ENCODE measurements around the gene ASB2.

ASB2 gene

DNA sequence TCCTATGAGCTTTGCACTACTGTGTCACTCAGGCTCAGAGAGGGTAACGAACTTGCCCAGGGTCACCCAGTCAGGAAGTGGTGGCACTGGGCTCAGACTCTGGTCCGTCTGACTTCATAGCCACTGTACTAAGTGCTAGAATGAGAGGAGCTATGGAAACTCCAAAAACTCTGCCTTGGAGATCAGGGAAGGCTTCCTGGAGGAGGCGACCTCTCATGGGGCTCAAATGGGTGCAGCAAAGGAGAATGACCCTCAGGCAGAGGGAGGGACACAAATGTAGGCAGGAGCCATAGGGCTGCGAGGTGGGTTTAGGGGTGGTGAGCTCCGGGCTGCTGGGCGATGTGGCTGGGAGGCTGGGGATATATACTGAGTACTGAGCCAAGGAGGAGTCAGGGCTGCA, 23.9 kb upstream of the ASB2 start:
- no peak for DNase-seq

DNA sequence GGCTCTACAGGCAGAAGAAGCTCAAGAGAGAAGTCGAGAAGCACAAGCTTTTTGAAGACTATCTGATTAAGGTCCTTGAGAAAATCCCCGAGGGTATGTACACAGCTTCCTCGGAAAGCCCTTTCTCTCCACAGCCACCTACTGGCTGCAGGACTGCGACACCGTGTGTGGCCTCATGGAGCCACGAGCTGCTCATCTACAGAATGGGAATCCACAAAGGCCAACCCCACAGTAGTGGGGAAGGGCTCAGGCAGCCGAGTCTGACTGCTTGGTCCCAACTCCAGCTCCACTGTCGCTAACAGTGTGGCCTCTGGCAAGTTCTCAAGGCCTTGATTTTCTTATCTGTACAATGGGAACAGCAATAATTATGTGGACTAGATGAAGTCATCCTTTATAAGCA, 23.2 kb upstream of the ASB2 start:
- no peak for DNase-seq

DNA sequence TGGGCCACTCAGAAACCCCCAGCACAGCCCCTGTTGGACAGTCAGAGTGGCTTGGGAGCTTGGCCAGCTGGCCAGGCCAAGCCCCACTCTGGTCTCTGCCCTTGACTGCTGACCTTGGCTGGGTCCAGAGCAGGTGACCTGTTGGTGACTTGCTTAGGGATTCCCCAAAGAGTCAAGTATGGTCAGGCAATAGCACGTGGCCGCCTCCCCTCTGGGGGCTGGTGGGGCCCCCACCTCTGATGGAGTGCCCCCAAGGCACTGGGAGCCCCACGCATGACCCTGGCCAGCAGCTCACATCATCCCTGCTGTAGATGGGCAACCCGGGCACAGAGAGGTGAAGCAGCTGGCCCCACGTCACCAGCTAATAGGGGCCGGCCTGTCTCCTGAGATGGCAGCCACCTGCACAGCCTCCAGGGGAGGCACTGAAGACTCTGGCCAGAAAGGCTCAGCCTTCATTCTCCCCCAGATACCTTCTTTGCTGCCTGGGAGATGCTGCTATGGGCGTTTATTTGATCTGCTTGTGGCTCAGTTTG, 22.6 kb upstream of the ASB2 start:
- DNase-seq = no peak

DNA sequence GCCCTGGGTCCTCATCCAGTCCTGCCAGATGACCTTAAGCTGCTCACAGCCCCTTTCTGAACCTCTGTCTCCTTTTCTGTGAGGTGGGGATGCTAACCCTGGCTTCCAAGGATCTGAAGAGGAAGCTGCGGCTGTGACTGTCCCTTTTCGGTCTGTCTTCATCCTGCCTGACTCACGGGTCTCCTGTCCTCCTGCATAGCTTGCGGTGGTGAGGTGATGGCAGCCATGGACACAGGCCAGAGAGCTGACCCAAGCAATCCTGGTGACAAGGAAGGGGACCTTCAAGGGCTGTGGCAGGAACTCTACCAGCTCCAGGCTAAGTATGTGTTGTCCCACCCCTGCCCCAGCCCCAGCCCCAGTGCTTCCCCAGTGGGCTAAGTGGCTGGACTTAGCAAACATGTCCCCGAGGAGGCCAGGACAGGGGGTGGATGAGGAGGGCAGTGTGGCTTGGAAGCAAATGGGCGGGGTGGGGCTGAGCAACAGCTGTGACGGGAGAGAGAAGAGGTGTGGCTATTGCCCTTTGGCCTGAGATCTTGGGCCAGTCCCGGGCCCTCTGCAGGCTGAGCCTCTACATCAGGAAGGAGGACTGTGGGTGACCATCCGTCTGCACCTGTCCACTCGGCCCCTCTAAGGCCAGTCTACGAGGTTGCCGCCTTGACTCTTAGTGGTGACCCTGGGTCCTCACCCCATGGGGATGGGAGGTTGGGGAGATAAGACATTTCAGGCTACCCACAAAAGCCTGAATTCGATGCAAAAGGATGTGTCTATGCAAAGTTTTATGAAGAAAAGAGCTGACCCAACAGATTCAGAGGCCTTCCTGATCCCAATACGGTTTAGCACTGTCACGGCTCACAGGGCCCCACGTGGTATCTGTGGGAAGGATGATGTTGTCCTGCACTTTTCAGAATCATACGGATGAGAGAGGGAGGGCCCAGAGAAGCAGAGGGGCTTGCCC, 21.8 kb upstream of the ASB2 start:
- DNase-seq = no peak

DNA sequence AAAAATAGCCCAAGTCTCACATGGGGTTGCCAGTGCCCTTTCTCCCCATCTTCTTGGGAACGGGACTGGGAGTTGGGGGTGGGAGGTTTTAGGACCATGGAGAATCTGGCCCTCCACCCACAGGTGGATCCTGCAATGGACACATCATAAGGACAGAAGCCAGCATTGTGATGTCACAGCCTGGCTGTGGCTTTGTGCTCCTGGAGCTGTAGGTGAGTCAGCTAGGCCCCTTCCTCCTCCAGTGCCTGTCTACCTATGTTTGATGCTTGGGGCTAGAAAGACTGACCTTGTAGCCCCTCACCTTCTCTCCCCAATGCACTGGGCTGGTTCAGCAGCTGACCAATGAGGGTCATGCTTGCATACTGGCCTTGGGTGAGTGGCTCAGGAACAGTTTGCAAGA, 20.7 kb upstream of the ASB2 start, which contains the start of gene CCDC197:
Gene CCDC197 (plus strand): TSS at position 220 of the 400 bp plus-strand sequence. CDS start 831 bp downstream, outside the sequence.
- DNase-seq = no peak

DNA sequence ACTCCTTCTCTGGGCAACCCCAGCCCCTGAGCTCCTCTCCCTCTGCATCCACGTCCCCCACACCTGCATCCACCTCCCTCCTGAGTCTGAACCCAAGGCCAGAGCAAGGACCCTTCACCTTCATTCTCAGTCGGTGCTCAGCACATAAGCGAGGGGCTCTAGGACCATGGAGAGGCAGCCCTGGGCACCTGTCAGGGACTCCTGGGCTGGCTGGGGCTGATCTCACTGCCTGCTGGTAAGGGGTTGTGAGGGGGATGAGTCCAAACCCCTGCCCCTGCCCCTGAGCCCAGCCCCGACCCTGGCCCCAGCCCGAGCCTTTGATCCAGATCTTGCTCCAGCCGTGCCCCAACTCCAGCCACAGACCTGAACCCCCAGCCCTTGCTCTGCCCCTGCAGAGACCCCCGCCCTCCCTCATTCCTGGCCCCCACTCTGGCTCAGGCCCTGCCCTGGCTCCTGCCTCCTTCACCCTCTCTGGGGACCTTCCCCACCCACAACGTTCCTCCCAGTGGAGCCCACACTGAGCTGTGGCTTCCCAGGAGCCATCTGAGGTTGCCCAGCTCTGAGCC, 19.8 kb upstream of the ASB2 start:
- DNase-seq = no peak

DNA sequence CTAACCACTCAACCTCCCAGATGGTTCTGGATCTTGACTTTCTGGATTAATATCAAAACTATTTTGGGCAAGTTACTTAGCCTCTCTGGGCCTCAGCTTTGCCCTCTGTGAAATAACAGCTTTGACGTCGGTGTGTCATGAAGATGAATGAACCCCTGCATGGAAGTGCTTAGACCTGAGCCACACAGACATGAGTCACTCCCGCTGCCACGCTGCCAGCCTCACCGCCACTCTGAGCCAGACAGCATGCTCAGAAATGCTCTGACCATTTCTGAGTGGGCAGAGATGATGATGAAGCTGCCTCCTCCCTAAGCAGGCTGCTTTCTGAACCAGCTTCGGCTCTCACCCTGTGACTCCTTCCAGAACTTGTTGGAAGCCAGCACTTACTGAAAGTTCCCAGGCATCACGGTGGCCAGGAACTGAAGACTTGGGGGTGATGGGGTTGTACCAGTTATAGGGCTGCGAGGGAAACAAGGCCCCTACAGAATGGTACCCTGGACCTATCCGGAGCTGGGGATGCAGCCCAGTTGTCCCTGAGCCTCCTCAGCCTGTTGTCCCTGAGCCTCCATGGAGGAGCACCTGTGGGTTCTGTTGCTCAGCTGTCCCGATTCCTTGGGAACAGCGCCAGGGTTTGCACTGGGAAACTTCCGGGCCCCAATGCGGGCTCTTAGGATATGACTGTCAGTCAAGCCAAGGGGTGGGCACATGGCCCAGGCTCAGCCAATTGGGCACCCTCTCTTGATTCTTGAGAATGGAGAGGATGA, 18.7 kb upstream of the ASB2 start:
- peak; percentile 42 for DNase-seq

DNA sequence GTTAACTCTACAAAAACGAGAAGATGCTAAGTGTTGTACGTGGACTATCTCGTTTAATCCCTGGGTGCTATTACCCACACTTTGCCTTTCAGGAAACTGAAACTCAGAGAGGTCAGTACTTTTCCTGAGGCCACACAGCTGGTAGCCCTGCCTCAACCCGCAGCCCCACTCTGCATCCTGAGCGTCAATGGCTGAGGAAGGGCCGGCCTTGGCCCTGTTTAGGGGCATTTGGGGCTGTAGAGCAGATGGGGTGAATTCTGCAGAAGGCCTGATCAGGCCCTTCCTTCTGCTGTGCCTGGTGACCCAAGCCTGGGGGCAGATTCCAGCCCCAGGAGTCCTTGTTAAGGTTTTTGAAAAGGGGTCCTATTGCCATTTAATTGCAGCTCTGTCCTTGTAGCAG, 17.0 kb upstream of the ASB2 start:
- no peak for DNase-seq

DNA sequence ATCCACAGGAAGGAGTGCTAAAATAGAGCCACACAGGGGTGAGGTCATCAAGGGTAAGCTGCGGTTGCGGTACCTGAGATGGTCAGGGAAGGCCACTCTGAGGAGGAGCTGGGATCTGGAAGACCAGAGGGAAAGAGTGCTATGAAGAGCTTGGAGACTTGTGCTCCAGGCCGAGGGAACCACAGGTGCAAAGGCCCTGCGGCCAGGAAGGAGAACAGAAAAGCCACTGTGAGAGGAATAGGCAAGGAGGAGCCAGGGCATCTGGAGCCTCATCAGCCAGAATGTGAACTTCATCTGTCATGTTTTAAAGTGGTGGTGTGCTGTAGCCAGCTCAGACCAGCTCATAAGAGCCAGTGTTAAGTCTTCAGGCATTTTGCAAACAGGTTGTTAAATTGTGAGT, 15.3 kb upstream of the ASB2 start:
- no peak for DNase-seq

DNA sequence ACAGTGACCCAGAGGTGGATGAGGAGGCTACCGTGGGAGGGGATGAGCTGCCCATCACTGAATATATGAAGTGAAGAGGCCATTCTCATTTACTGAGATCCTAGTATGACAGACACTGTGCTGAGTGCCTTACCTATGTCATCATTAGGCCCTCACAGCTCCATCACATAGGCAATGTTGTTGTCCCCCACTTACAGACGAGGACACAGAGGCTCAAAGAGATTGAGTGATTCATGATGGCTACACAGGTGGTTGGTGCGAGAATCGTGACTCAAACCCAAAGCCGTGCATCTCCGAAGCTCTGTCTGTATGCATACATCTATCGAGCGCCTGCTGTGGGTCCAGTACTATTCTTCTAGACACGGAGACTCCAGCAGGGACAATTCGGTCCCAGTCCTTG, 14.8 kb upstream of the ASB2 start:
- DNase-seq = no peak

DNA sequence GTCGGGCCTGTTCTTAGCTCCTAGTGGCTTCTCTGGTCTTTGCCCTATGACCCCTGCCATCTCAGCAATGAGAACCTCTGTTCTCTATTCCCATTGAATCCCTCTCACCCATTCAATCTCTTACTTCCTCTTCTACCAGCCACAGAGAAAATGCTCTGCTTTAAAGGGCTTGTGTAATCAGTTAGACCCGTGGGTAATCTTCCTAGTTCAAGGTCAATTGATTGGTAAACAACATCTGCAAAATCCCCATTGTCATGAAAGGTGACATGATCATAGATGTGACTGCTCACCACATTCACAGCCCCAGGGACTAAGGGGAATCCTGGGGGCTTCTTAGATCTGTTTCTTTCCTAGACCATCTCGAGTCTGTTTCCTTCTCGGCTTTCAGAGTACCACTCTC, 13.6 kb upstream of the ASB2 start:
- DNase-seq = no peak

DNA sequence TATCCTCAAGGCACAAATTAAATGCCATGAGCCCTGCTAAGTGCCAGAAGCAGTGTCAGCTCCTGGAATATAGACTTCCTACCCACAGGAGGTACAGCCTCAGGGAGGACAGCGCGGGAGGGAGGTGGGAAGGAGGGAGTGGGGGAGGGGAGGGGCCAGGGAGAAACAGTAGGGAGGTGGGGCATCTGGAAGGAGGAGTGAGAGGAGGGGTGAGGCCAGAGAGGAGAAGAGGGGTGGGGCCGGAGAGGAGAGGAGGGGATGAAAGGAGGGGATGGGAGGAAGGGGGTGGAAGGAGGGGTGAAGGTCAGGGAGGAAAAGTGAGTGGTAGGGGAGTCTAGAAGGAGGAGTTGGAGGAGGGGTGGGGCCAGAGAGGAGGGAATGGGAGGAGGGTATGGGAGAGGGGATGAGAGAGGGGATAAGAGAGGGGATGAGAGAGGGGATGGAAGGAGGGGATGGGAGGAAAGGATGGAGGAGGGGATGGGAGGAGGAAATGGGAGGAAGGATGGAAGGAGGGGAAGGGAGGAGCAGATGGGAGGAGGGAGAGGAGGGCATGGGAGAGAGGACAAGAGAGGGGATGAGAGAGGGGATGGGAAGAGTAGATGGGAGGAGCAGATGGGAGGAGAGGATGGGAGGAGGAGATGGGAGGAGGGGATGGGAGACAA, 11.6 kb upstream of the ASB2 start:
- DNase-seq = no peak

DNA sequence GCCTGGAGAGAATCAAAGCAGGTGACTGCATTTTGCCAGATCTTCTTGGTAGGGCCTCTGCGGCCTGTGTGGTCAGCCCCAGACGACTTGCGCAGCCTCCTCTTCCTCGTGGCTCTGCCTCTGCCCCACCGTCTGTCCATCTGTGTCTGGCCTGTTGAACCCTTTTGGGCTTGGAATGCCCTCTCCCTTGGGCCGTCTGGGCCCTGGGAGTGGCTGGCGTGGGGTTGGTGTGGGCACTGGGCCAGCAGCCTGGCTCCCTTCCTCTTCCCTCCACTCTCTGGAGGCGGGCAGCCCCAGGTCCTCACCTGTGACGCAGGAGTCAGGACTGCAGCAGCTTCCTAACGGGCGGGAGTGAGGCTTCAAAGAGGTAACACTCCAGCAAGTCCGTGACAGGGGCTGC, 11.0 kb upstream of the ASB2 start:
- no peak for DNase-seq

DNA sequence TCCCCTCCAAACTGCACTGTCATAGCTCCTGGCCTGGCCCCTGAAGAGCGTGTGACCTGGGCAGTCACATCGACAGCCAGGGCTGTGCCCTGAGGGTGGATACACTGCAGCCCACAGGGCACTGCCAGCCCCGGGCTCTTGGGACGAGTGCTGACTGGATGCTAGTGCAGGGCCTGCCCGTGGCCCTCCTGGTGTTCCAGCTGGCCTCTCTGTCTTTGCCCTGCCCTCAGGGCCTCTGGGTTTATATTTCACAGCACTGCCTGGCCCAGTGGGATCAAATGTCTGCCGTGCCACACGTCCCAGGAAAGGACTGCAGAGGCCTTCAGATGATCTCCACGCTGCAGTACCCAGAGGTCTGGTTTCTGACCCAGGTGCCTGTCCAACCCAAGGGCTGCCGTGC, 10.6 kb upstream of the ASB2 start:
- no peak for DNase-seq

DNA sequence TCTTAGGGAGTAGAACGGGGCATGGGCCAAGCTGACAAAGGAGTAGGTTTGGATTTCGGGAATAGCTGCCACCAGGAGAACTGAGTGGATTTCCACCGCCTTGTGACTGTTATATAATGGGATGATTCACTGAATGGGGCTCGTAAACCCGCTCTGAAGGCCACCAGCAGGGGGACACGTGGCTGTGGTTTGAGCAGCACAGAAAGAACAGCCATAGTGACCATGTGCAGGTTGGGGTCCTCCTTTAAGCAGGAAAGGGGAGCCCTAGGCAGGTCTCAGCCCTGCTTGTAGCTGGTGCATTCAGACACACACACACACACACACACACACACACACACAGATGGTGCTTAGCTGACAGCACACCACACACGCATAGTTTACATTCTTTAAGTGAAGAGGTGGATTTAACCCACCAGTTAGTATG, 8.6 kb upstream of the ASB2 start:
- DNase-seq = no peak

DNA sequence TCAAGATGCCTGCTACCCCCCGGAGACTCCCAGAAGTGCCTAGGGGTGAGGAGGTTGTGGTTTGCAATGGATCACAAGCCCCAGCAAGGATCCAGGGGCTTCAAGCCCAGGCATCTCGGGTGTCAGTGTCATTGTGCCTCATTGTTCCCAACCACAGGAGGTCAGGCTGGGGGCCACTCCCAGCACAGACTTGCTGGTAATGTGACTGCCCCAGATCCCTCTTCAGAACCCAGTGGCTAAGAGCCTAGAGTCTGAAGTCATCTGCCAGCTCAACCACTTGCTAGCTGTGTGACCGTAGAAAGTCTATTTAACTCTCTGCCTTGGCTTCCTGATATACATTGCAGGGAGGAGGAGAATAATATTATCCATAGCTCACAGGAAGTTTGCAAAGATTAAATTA, 7.7 kb upstream of the ASB2 start:
- DNase-seq = no peak

DNA sequence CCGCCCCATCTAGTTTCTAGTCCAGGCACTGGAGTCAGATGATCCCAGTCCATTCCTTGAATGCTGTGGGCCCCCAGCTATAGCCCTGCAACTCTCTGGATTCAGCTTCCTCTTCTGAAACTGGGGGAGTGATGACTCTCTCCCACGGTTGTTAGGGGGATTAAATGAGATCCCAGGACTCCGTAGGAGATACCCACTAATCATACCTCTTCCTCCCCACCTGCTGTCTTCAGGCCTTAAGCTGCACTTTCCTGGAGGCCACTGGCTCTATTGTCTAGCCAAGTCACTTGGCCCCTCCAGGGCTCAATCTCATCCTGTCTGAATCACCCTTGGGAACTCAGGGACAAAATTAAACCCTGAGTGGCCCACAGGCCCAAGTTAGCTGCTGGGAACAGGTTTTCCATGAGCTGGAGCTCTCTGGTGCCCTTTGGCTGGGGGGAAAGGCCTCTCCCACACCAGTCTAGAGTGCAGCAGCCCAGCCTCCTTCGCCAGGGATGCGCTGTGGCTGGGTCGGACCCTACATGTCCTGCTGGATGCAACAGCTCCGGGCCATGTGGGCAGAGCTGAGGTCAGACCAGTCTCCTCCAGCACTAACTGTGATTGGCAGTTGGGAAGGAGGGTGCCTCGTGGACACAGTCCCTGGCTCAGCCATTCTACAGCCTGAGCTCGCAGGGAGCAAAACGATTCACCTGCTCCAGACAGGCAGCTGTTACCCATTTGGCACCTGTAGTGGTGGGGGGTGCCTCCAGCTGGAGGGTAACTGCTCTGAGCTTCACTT, 6.0 kb upstream of the ASB2 start:
- DNase-seq = no peak

DNA sequence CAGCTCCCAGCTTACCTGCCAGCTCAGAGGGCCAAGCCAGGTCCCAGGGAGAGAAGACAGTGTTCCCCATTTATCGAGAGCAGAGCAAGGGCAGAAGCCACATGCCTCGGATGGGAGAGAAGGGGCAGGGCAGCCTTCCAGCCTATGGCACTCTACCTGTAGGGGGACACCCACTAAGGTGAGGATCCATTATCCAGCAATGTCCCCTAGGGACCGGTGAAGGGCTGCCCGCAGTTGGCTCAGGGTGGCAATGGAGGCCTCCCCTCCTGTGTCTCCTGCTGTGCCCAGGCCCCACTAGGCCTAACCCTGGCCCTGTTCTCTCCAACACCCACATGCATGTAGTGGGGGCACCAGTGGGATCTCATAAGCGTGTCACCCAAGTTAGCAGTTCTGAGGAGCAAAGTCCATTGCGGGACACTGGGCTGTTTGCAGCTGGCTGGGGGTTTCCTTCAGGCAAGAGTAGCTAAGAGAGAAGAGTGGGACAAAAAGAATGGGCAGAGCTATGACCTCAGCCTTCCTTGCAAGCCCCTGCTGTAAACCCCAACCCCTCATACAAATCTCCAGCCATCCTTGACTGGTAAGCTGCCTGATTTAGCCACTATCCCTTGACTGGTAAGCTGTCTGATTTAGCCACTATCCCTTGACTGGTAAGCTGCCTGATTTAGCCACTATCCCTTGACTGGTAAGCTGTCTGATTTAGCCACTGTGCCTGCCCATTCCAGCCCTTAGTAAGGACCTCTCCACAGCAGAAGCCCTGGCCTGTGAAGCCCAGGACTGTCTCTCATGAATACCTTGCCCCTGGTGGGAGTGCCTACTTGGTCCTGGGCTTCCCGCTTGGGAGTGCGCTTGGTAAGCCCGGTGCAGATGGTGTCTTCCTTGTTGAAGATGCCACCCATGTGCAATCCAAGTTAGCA, 5.2 kb upstream of the ASB2 start:
- no peak for DNase-seq

DNA sequence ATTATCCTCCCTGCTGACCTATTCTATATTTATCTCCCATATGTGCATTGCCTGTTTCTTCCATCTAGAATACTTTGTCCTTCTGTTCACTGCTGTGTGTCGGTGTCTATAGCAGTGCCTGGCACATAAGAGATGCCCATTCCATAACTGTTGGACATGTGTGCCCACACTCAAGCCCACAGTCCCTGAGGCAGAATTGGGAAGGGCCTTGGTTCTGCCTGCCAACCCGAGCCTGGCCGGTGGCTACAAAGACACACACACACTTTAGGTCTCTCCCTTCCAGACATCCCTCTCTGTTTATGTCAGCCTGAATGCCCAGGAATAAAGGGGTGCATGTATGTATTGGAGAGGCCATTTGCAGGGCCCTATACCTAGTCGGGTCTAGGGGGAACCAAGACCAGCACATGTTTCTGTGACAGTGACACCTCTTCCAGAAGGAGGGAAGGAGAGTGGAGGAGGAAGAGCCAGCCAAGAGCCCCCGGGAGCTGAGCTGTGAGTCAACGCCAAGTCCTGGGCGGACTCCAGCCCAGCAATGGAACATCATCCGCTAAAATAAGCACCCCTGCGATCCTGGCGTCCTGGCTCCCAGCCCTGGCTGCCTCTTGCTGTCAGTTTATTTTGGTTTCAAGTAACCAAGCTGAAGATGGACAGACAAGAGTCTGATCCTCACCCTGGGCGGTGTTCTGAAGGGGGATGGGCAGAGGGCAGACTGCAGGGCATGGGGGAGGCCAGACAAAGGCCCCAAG, 4.3 kb upstream of the ASB2 start:
- DNase-seq = no peak

DNA sequence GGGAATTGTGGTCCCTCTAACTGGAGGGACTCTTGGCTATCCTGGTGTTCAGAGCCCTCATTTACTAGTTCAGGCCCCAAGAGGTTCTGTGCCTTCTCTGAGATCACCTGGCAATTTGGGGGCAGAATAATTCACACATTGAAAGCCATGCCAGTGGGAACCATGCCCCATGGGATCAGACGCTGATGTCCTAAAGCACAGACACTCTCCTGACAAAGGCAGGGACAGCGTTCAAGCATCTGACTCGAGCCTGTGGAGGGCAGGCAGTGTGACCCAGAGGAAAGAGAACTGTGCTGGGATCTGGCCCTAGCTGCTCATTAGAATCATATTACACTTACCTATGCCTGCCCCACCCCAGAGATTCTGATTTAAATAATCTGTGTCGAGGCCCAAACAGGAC, 2.4 kb upstream of the ASB2 start:
- no peak for DNase-seq

All from DMS153 (cell line).